Measurements from ENCODE around the gene TMEM39A.

TMEM39A gene

DNA sequence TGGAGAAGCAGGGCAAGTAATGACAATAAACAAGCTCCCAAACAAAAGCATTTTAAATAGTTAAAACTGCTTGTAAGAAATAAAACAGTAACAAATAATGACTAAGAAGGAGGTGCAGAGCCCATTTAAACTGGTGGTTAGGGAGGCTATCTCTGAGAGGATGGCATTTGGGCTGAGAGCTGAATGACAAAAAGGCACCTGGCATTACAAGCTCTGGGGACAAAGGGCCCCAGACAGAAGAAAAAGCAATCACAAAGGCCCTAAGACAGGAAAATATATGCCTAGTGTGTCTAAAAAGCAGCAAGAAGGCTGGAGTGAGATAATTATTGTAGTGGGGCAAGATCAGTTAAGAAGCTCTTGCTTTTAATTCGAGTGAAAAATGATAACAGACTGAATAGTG lies 9.6 kb downstream of the TMEM39A start:
- FAIRE-seq, result no peak

DNA sequence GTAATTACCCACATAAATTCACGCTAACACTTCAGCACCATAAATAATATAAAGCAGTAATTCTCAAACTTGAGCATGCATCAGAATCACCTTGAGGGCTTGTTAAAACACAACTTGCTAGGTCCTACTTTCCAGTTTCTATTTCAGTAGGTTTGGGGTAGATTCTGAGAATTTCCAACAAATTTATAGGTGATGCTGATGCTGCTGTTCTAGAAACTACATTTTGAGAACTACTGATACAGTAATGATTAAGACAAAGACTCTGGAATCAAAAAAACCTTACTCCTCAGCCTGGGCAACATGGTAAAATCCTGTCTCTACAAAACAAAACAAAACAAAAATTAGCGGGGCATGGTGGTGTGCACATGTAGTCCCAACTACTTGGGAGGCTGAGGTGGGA lies 18.8 kb downstream of the TMEM39A start:
- no peak for FAIRE-seq

DNA sequence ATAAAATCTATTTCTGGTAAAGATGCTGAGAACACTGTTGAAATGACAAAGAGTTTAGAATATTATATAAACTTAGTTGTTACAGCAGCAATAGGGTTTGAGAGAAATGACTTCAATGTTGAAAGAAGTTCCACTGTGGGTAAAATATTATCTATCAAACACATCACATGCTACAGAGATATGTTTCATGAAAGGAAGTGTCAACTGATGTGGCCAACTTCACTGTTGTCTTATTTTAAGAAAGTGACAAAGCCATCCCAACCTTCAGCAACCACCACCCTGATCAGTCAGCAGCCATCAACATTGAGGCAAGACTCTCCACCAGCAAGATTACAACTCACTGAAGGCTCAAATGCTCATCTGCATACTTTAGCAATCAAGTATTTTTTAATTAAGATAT lies 20.2 kb downstream of the TMEM39A start:
- no peak for FAIRE-seq

DNA sequence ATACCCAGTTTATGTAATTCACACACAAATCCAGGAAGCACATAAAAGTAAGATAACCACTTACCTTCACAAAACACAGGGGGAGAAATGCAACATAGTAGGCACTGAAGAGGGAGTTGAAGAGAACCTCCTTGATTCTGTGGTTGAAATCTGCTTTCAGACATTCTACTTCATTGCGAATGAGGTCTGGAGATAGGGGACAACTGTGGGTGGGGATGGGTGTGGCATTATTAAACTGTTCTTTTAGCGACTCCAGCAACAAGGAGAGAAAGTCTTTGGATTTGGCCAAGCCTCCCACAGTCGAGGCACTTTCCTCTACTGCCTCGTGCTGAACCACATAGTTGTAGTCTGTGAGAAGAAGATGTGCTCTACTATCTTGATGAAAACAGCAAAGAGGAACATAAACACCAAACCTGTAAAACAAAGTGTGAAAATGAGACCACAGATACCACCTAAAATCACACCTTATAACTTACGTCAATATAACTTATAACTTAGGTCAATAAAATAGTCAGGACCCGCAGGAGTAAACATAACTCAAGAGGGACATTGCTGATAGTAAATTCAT lies 25.6 kb downstream of the TMEM39A start:
- no peak for FAIRE-seq

DNA sequence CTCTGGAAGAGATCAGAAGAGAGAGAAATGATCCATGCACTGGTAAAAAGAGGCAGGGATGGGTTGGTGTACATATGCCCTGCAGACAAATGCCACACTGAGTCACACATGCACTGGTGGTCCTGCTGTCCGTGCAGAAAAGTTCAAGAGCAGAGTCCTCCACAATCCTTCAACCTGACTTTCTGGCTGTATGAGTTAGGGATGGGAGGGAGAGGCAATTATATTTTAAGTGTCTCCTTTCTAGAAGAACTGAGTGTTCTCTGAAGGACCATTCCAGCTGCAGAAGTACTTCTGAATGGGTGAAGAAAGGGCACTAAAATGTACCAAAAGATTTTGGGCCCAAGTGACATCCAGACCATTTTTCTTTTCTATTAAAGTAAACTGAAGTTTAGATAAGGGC lies 26.4 kb downstream of the TMEM39A start:
- no peak for FAIRE-seq

DNA sequence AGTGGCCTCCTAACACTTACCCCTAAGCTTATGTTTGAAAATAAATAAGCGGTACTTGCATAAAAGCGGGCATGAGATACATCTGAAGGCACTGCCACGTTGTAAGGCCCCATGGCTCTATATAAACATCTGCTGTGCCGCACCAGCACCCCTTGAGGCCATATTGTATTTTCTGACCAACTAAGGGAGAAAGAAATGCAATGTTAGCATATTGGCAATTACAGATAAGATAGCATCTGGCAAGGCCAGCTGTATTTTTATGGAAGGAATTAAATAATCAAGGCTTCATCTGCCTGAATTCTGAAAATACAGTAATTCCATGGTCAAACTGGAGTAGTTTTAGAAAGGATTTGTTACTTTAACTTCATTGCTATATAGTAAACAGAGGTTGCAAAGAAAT lies 28.7 kb downstream of the TMEM39A start:
- FAIRE-seq, result no peak

DNA sequence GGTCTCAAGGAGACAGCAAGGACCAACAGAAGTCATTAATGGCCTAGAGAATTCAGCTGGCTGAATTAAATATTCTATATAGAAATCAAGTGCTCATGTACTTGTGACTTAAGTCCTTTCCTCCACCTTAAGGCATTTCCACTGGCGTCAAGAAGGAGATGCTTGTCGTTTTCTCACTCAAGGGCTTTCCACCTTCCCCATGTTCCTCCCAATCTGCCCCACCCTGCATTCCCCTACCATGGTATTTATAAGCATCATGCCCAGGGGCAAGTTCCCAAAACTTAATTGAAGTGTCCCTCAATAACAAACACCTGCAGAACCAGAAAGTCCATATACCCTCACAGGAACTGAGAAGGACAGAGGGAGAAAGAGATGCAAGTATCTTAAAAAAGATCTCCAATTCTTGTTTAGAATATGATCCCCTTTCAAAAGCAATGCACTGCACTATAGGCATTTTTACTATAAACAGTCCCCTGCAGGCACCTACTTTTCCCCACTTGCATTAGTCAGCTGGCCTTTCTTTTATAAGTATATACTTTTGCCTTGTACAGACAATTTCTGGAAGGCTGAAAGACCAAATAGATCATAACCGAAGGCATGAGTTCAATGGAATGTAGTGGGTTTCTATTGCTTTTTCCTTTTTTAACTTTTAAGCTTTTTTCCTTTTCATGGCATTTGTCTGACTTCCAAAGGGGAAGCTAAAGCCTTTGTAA lies 29.6 kb downstream of the TMEM39A start:
- no peak for FAIRE-seq

DNA sequence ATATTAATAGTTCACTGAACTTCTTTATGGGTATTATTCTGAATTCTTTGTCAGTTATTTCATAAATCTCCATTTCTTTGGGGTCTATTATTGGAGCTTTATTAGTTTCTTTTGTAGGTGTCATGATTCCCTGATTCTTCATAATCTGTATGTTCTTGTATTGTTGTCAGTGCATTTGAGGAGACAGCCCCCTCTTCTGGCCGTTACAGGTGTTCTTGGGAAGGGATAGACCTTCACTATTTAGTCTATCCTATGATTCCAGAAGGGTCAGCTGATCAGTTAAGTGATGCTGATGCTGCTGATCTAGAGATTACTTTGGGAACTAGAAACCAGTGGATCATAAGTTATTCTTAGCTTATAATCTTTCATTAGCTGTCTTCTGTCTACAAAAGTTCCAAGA lies 34.9 kb downstream of the TMEM39A start:
- FAIRE-seq, result no peak

DNA sequence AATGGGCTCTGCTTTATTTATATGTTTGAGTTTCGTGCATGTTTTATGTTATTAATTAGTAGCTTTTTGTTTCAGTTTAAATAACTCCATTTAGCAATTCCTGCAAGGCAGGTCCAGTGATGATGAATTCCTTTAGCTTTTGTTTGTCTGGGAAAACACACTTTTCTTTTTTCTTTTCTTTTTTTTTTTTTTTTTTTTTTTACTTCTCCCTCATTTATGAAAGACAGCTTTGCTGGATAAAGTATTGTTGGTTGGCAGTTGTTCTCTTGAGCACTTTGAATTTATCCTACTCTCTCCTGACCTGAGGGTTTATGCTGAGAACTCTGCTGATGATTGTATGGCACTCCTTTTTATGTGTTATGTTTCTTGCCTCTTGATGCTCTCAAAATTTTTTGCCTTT lies 35.7 kb downstream of the TMEM39A start:
- no peak for FAIRE-seq

DNA sequence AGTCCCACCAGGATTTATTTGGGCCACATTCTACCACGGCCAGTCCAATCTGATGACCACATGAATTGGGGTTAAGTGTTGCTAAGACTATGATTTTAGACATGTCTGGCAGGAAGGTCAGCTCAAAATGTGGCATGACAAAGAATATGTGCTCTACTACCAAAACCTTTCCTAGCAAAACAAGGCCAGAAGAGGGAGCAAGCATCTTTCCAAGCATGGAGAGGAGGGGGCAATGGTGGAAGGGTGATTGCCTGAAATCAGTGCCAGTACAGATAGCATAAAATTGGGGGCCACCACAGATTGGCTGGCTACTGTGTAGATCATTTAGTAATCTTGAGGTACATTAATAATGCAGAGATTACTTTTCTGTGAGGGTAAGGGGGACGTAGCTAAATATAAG lies 43.2 kb downstream of the TMEM39A start:
- no peak for FAIRE-seq

DNA sequence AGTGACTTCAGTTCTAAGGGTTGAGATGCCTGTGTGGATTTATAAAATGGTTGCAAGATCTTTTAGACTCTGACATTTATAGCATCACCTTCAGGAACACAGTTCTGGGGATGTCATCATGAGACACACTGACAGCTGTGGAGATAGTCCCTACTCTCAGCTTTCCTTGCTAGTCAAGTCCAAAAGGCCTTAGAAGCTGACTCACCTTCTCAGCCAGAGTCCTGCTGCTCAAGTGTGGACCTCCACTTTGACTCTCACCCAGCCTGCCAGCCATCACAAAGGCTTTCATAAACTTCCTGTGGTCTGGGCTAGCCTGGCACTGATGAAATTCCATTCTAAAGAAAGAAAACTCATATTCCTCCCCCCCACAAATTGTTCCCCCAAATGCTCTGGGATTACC lies 44.8 kb downstream of the TMEM39A start:
- no peak for FAIRE-seq

DNA sequence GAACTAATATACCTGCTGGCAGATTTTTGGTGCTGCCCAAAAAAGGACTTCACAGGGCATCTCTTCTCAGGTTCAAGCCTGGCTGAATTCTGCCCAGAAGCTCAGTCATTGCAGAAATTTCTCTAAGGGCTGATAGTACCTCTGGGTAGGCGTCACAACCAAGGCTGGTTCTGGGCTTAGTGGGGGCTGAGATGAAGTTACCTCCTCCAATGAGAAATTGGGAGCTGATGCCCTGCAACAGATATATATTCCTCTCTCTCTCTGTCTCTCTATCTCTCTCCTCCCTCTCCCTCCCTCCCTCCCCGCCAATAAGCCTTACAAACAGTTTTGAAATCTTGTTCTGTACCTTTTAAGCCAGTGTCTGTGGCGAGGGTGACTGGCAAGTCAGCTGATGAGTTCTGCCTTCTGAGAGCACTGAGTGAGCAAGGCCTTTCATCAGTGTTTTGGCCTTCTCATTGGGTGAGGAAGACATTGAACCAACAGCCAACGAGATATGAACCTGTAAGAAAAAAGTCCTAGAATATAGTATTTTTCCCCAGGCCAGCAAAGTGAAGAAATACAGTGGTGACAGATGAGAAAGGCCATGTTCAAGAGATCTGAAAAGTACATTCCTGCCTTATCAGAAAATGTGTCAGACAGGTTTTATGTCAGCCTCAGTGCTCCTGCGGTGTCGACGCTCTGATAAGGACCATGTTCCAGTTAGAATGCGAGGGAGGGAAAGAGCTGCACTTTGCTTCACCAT lies 45.5 kb downstream of the TMEM39A start:
- no peak for FAIRE-seq

DNA sequence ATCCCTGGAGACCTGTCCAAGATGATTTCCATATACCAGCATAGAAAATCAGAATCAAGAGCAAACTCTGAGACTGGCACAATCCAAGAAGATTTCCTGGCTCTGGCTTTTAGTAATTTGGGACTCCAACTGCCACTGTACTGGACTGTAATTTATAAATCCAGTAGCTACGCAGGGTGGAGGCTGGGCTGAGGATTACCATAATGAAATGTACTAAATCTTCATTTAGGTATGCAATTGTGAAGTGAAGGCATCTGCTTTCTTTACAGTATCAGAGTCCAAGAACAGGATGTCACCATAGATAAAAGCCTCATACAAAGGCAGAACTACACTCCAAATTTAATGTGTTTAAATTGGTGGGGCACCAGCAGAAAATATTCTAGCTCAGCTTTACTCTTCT lies 46.5 kb downstream of the TMEM39A start:
- no peak for FAIRE-seq

DNA sequence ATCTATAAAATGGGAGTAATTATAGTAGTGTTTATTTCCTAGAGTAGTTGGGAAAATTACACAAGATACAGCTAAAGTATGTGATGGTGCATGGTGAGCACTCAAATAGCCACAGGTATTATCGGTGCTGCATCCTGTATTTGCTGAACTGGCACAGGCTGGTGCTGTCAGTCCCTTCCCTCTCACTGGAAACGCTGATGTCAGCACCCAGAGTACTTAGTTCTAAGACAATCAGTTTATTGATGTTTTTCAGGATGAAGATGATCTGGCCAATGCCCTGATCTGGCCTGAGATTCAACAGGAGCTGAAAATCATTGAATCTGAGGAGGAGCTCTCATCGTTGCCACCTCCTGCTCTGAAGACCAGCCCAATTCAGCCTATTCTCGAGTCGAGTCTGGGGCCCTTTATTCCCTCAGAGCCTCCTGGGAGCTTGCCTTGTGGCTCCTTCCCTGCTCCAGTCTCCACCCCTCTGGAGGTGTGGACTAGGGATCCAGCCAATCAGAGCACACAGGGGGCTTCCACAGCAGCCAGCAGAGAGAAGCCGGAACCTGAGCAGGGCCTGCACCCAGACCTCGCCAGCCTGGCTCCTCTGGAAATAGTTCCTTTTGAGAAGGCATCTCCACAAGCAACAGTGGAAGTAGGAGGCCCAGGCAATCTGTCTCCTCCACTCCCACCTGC lies 49.7 kb downstream of the TMEM39A start:
- no peak for FAIRE-seq

DNA sequence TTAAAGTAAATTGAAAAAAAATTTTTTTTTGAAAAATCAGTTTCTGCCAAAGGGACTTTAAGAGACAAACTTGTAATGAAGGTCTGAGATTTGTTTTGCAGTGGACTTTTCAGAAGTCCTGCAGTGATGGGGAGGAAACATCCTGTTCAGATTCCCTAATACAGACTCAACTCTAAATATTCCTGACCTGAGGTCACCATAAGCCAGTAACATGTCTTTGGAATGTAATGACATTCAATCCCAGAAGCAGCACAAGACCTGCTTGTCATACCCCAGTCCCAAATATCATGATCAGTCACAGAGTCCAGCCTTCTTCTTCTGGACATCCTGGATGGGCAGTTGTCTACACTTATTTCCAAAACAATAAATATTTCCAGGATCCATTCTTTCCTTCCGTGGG lies 53.6 kb downstream of the TMEM39A start:
- no peak for FAIRE-seq

DNA sequence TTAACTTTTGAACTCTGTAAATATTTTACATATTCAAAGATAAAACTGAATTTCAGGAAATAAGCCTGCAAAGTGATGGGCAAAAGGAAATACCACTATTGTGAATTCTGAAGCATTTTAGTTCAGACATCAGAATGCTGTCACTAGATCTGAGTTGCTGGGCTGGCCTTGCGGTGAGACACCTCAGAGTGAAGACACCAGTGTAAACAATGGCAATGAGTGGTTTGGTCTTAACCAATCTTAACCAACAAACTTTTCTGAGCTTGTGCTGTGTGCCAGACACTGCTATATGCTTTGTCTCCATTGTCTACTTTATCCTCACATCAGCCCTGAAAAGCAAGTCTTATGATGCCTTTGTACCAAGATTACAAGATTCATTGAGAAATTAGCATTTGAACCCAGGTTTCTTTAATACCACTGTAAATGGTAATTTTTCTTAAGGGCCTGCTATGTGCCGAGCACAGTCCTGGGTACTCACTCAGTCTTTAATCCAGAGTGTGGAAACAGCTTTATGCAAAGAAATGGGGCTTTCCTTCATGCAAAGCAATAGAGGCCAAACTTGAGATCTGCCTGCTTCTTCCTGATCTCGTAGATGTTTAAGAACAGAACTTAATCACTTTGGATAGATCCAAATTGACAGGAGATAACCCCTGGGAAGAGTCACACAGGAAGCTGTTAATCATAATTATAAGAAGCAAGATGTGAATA lies 55.0 kb downstream of the TMEM39A start:
- no peak for FAIRE-seq

DNA sequence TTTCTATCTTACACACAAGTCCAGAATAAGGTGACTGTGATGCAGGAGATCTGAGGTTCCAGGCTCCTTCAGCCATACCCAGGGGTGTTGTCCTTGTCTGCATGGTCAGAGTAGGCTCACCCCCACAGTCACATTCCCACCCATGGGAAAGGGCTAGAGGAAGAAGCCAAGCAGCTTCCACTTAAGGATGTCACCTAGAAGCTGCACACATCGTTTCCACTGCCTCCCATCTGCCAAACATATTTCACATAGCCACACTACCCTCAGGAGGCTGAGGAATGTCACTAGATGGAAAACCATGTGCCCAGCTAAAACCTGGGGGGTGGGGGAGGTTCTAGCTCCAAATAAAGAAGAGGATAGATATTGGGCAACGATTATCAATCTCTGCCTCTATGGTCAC lies 58.1 kb downstream of the TMEM39A start:
- no peak for FAIRE-seq

DNA sequence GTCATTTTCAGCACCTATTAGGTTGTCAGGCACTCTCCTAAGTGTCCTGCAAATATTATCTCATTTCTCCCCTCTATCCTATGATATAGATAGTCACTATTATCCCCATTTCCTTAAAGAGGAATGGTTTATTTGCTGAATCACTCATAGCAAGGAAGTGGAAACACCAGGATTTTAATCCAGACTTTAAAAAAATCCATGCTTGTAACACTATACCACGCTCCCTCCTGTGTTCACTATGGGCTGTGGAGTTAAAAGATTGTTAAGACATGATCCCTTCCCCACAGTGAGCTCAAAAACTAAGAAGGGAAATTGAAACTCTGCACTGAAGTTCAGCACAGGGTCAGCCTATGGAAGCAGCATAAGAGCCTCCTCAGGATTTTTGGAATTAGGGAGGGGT lies 60.2 kb downstream of the TMEM39A start:
- no peak for FAIRE-seq

DNA sequence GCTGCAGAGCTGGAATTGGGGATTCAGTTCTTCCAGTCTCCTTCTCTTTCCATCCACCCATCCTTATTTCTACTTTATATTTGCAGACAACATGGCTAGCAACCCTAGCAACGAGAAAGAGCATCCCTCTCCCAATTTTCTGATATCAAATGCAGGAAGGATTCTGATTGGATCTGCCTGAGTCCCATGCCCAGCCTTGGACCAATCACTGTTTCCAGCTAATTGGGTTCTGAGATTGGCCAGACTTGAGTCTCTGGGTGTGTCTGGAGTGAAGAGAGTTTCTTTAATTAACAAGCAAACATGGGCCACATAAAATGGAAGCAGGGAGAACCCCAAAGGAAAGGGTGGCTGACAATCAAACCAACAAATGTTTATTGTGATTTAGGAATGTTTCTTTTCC lies 60.6 kb downstream of the TMEM39A start:
- no peak for FAIRE-seq

DNA sequence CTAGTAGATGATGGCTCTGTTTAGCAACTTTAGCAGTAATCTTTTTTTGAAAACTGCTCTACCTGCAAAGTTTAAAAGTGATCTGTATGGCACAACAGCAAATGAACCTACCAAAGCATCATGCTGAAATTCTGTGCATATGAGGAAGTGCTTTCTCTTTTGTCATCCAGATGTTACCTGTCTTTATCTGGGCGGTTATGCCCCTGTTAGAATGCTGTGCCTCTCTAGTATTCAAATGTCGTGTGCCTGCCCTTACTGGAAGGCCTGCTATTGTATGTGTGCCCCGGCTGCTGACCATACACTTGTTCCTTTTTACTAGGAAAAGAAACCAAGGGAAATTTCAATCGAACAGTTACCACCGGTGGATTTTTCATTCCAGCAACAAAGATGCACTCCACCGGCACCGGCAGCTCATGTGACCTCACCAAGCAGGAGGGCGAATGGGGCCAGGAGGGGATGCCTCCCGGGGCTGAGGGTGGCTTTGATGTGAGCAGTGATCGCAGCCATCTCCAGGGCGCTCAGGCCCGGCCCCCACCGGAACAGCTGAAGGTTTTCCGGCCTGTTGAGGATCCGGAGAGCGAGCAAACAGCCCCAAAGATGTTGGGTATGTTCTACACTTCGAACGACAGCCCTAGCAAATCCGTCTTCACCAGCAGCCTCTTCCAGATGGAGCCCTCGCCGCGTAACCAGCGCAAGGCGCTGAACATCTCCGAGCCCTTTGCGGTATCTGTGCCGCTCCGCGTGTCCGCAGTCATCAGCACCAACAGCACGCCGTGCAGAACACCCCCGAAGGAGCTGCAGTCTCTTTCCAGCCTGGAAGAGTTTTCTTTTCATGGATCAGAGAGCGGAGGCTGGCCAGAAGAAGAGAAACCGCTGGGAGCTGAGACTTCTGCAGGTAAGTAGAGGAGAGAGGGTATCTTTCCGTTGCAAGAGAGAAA lies 61.6 kb downstream of the TMEM39A start:
- no peak for FAIRE-seq

DNA sequence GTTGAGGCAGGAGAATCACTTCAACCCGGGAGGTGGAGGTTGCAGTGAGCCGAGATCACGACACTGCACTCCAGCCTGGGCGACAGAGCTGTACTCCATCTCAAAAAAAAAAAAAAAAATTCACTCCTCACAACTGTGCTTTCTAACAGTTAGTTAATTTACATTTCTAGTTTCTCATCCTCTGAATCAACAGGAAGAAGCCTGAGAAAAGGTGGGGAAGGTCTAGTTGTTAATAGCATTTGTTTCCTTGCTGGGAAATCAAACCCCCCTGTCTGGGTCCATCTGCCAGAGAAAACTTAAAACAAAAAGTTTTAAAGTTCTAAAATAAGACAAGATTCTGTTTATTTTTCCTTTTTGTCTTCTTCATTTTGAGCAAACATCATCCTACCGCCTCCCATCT lies 62.3 kb downstream of the TMEM39A start:
- FAIRE-seq, result no peak

DNA sequence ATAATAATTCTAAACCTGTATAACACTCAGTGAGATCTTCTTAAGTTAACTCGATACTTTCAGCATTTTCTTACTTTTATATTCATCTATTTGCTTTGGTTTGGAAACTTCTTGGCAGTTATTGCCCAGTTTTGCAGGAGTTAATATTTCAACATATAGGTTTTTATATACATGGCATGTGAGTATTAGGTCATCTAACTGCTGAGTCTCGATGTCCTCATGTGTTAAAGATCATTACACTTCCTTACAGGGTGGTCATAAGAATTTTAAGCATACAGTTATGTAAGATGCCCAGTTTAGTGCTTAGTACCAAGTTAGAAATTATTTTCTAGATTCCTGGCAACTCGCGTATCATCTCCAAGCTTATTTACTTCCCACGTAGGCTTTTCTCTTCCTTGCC lies 62.9 kb downstream of the TMEM39A start:
- no peak for FAIRE-seq

Measured in TTC549 (cell line).